Right kidney (tissue), 1 donor: ENCODE measurements around the gene DACT3.
A peak's percentile ranks its signal among the peaks of the same experiment; 100 is the strongest.
"Not testable (repeated sequence)": the region's sequence is repeated elsewhere in the genome, so short reads cannot be mapped to it uniquely, and the experiment has no call there.

Experiments
- DNase-seq: peaks from one replicate; pipeline ENCODE4 v3.0.0-alpha.2; 2016

DACT3 gene

GRCh38 chr19:46634656-46635218 lies 26.2 kb downstream of the DACT3 start:
- no peak for DNase-seq

- DNase-seq = peak; percentile 54
Measured at GRCh38 chr19:46634045-46634655, 26.8 kb downstream of the DACT3 start.

GRCh38 chr19:46633130-46633529 lies 27.9 kb downstream of the DACT3 start:
- DNase-seq = no peak

GRCh38 chr19:46631481-46631880 lies 29.5 kb downstream of the DACT3 start:
- no peak for DNase-seq

- no peak for DNase-seq
Measured at GRCh38 chr19:46630586-46631205, 30.3 kb downstream of the DACT3 start.

GRCh38 chr19:46629546-46630025 lies 31.4 kb downstream of the DACT3 start:
- DNase-seq = no peak

GRCh38 chr19:46628970-46629369 lies 32.0 kb downstream of the DACT3 start:
- DNase-seq = not testable (repeated sequence)

GRCh38 chr19:46626446-46626845 lies 34.5 kb downstream of the DACT3 start:
- DNase-seq = no peak

GRCh38 chr19:46625731-46626130 lies 35.3 kb downstream of the DACT3 start:
- no peak for DNase-seq

GRCh38 chr19:46624958-46625661 lies 35.9 kb downstream of the DACT3 start, which contains the start of gene PTGIR:
Gene PTGIR, minus strand, starts transcription at chr19:46625089. Its CDS starts 864 bp downstream, at chr19:46624225.
- DNase-seq = no peak

- DNase-seq = no peak
Measured at GRCh38 chr19:46623915-46624502, 37.0 kb downstream of the DACT3 start.

- DNase-seq = no peak
Measured at GRCh38 chr19:46622118-46622446, 38.9 kb downstream of the DACT3 start.

GRCh38 chr19:46621191-46622117 lies 39.5 kb downstream of the DACT3 start:
- peak; percentile 53 for DNase-seq

GRCh38 chr19:46620716-46621115 lies 40.3 kb downstream of the DACT3 start:
- DNase-seq = no peak

GRCh38 chr19:46620267-46620666 lies 40.7 kb downstream of the DACT3 start:
- no peak for DNase-seq

- DNase-seq = no peak
Measured at GRCh38 chr19:46618670-46619231, 42.2 kb downstream of the DACT3 start.

- DNase-seq = no peak
Measured at GRCh38 chr19:46617601-46618000, 43.4 kb downstream of the DACT3 start.

- DNase-seq = no peak
Measured at GRCh38 chr19:46616631-46617322, 44.2 kb downstream of the DACT3 start.

GRCh38 chr19:46615966-46616365 lies 45.0 kb downstream of the DACT3 start:
- no peak for DNase-seq

GRCh38 chr19:46614114-46614722 lies 46.8 kb downstream of the DACT3 start:
- peak; percentile 71 for DNase-seq
